CD4-positive, alpha-beta T cell treated with Interferon gamma for 1 hour (primary cell): Measurements from ENCODE around the gene PRKAR1B.

ENCODE experiments used
- DNase-seq: peaks from one replicate; pipeline ENCODE4 v3.0.0-alpha.2; 2020

Gene PRKAR1B

GRCh38 chr7:534075-534474, 193.0 kb downstream of the PRKAR1B start:
- DNase-seq, result no peak

- DNase-seq, result no peak
These were observed 193.8 kb downstream of the PRKAR1B start for GRCh38 chr7:533266-533665.

DNA sequence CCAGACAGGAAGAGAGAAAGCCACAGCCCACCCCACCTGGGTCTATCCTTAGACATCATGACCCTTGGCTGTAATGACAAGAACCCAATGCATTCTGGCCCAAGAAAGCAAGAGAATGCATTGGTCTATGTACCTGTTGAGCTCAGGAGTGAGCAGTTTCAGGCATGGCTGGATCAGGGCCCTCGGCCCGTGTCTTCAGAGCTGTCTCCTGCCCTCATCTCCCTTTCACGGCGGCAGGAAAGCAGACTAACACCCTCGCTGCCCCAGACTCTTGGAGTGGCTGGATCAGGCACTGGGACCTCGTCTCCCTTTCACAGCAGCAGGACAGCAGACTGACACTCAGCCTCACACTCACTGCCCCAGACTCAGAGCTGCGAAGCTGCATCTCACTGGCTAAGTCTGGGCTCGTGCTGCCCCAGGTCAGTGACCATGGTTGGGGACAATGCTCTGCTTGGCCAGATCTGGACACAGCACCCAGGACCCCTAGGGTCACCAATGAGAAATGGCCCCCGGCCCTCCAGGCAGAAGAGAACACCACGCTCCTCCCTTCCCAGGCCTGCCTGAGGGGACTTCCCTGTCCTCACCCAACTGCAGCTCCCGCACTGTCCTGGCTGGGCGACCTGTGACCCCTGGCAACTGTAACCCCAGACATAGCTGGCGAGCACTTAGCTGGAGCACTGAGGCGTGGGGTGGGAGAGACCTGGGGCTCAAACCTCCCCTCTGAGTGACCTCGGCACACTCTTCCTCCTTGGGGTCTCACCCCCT, 194.5 kb downstream of the PRKAR1B start:
- no peak for DNase-seq

DNA sequence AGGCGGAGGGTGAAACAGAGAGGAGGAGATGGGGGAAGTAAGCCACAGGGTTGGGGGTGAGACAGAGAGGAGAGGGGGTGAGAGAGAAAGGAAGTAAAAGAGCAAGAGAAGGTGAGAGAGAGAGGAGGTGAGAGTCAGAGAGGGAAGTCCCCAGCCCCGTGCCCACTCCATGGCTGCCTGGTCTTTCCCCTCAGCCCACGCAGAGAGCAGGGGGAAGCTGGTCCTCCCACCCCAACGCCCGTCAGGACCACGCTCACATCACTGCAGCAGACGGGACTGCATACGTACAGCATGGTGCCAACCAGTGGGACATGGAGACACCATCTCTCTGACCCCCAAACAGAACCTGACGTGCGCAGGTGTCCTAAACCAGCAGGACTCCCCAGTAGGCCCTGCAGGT, 195.3 kb downstream of the PRKAR1B start:
- DNase-seq, result no peak

DNA sequence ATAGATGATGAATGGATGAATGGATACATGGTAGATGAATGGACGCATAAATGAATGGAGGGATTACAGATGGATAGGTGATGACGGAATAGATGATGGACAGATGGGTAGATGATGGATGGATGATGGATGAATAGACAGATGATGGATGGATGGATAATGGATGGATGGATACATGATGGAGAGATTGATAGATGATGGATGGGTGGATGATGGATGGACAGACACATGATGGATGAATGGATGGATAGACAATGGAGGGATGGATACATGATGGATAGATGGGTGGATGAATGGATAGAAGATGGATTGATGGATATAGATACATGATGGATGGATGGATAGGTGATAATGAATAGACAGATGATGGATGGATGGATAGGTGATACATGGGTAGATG, 198.6 kb downstream of the PRKAR1B start:
- no peak for DNase-seq

DNA sequence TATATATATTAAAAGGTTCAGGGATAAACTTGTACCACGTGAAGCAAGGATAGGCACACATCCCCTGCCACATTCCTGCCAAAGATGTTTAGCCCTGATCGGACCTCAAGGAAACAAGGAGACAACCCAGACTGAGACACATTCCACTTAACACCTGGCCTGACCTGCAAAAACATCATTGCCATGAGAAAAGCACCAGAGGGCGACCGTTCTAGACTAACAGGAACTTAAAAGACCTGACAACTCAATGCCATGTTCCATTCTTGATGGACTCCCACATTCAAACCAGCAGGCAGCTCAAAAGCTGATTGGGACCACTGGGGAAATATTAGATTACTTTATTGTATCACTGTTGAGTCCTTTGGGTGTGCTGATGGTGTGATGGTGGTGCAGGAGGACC, 199.4 kb downstream of the PRKAR1B start:
- no peak for DNase-seq

DNA sequence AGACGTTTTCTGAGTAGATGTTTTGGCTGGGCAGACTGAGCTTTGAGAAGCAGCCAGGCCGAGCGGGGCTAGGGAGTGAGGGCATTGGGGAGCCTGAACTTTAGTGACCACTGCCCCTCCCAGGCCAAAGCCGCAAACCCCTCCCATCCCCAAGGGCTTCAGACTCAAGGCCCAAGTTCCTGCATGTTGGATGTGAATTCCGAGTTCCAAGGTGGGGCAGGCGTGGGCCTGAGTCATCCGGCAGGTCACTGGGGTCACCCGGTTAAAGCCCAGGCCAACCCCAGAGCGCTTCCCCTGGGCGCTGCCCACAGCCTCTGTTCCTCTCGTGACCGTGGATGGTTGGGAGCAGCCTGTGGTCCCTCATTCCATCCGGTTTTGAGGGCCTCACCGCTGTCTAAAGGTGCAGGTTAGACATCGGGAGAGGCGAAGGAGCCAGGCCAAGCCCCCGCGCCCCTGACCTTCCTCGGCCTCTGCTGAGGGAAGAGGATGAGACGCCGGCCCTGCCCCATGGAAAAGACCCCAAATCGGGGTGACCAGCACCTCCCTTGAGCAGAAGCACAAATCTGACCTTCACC, 200.5 kb downstream of the PRKAR1B start:
- no peak for DNase-seq

- no peak for DNase-seq
These were observed 201.3 kb downstream of the PRKAR1B start for GRCh38 chr7:525740-526139.

DNA sequence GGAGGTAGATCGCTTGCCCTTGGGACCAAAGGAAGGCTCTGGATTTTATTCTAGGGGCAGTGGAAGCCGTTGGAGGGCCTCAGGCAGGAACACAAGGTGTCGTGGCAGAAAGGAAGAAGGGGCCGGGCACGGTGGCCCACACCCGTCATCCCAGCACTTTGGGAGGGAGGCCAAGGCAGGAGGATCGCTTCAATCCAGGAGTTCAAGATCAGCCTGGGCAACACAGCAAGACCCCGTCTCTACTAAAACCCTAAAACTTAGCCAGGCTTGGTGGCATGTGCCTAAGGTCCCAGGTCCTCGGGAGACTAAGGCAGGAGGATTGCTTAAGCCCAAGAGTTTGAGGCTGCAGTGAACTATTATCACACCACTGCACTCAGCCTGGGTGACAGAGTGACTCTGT, 202.3 kb downstream of the PRKAR1B start:
- no peak for DNase-seq

DNA sequence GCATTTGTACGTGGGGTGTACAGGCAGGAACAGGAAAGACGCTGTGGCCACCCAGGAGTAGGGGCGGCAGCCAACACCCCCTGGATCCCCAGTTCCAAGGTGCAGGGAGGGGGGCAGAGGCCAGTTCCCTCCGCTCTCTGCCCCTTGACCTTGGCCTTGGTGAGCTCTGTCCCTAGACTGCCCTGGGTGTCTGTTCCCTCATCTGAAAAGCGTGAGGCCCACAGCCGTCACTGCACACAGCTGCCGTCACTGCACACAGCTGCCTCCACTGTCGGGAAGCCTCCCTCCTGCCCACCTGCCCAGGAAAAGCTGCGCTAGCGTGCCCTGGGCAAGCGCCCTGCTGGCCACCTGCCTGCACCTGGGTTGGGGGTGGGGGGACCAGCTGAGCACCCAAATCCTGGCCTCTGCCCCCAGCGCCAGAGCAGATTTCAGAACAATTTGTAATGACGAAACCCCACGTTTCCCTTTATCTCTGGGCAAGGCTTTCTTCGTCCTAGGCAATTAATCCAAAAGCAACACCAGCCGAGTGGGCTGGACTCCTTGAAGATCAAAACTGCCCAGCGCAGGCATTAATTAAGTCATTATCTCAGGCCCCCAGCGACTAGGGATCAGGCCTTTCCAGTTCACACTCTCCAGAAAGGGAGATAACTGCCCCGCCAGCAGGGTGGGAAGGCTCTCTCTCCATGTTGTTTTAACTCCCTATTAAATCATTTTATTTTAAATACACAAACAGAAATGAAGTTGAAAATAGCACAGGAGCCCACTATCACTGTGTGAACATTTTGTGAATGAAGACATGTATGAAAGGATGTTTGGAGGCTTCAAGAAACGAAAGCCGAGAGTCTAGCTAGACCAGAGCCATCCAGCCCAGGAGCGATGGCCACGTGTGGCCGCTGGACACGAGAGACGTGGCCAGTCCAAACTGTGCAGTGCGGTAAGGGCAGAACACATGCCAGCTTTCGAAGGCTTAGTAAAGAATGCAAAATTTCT, 203.4 kb downstream of the PRKAR1B start:
- no peak for DNase-seq

GRCh38 chr7:522951-523314, 204.1 kb downstream of the PRKAR1B start:
- DNase-seq, result no peak

- peak; percentile 14 for DNase-seq
These were observed 204.8 kb downstream of the PRKAR1B start for GRCh38 chr7:522071-522950.

DNA sequence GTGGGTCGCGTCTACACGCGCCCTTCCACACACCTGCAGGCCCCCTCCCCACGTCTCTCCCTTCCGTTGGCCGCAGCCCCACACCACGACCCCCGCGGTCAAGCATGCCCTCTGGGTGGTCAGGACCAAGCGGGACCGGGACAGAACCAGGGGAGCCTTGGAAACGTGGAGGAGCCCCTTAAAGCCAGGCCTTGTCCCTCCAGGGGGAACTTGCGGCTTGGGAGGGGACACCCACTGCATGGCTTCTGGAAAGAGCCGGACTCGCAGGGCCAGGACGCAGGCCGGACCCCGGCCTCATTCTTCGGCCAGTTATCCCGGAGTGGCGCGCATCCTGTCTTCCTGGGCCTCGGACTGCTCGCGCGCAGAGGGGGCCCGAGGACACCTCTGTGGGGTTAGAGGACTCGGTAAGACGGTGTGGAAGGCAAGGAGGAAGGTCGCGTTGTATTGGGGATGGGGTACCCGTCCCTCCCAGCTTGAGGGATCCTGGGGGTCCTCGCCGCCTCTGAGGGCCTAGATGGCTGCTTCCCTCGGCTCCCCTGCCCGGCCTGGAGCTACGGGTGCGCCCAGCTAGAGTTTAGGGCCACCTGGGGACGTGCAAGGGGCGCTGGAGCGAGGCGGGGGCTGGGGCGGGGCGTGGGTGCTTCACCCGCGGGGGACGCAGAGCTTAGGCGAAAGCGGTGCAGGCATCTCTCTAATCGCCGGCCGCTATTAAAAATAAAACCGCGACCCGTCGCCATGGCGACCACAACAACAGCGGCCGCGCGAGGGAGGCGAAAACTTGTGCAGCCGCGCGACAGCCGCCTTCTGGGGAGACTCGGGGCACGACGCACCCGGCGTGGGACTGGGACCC, 205.6 kb downstream of the PRKAR1B start:
- DNase-seq, result peak; percentile 43

- DNase-seq, result no peak
These were observed 206.4 kb downstream of the PRKAR1B start for GRCh38 chr7:520503-521161.

DNA sequence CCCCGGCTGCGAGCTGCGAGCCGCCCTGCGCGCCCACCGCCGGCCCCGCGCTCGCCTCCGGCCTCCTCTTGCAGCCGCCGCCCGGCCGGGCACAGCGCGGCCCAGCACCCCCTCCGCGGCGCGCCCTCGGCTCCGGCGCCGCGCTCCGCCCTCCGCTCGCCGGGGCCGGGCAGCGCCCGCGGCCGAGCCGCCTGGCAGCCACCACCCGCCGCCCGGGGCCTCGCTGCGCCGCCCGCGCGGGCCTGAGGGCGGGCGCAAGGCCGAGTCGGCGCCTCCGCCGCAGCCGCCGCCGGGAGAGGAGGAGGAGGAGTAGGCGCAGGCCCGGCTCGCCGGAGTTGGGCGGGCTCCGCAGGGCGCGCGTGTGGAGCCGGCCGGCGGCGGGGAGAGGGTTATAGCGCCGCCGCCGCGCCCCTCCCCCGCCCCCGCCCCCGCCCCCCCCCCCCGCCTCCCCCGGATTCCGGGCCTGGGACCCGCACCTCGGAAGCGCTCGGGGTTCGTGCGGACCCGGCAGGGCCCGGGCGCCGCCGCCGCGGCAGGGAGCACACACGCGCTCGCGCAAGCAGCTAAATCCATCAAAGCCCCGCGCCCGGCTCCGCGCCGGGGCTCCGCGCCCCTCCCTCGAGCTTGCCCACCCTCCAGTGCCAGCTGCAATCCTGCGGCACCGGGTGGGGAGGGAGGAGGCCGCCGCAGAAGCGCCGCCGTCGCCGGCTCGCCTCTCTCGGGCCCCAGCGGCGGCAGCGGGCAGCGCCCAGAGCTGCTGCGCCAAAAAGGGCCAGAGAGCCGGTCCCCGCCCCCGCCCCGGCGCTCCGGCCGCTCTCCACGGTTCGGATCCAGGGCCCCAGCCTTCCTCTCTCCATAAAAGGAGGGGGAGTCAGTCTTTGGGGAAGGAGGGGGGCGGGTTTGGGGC, 207.3 kb downstream of the PRKAR1B start, which contains the start of gene PDGFA:
Gene PDGFA (minus strand): TSS at position 363 of the 907 bp plus-strand sequence. CDS start 845 bp downstream, outside the sequence.
- no peak for DNase-seq

DNA sequence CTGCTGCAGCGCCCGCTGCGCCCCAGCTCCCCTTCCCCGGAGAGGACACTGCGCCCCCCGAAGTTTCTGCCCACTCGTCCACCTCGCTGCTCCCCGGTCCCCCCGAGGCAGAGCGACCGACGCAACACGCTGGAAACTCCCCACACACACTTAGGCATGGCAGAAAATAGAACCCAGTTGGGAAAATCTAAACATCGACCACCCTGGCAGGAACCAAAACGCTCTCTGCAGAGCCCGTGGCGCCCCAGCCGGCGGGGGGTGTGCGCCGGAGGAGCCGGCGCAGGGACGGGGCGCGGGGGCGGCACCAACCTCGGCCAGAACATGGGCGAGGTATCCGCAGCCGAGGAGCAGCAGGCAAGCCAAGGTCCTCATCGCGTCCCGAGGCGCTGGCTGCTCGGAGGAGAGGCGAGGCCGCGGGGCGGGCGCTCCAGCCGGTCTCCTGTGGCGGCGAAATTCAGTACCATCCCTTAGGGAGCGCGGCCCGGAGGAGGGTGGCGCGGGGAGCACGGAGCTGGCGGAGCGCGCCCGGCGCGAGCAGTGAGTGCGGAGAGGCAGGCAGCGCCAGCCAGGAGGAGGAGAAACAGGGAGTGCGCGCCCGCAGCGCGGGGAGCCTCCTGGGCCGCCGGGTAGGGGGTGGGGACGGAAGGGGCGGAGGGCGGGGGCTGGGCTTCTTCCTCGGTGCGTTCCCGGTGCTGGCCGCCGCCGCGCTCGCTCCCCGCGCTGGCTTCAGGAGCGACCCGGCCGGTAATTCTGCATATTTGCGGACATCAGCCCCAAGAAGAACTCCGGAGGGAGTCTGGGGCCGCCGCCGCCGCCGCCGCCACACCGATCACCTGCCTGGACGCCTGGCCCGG, 208.2 kb downstream of the PRKAR1B start:
- no peak for DNase-seq

DNA sequence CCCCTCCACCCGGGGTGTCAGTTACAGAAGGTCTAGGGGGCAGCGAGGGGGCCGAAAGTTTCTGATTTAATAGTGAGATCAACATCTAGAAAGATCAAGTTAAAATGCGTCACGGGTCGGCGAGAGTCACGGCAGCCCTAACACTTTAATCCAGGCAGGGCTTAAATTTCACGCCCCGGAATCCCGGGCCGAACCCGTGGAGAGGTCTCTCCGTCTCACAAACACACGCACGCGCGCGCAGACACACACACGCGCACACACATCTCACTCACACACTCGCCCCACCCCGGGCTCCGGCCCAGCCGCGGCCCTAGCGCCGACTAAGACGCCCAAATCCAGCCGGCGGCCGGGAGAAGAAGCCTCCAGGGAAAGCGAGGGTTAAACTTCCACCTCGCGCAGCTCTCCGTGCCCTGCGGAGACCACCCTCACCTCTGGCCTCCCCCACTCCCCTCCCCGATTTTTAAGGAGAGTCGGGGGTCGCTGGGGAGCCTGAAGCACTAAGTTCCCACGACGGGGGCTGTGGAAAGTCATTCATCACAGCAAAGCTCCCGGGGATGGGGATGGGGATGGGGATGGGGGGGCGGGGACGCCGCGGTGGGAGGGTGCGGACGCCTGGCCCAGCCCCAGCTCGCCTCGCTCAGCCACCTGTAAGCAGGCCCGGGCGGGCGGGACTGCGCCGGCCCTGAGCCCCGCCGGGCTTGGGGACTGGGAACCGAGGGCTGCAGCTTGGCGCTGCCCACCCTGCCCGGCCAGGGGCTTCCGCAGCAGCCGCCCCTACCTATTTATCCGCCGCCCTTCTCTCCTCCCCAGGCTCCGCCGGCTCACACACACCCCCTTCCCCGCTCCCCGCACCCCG, 209.1 kb downstream of the PRKAR1B start:
- DNase-seq, result no peak
